NT2/D1 (cell line): ENCODE results near the gene CFAP73.

Source experiments
- SUZ12 ChIP-seq: IDR thresholded peaks from 2 replicates; pipeline ENCODE4 v1.6.1; 2011; ENCODE audit not compliant: insufficient read length, insufficient read depth; ENCODE audit errors: extremely low read depth
- YY1 ChIP-seq: IDR thresholded peaks from 2 replicates; pipeline ENCODE4 v1.6.1; 2011; ENCODE audit not compliant: insufficient read length, insufficient read depth
- ZNF274 ChIP-seq: IDR thresholded peaks from 2 replicates; pipeline ENCODE4 v1.6.1; 2011; ENCODE audit warnings: mild to moderate bottlenecking, low read depth, low read length

- TF ChIP-seq ZNF274 = no peak
- no peak for TF ChIP-seq YY1
- no peak for TF ChIP-seq SUZ12
These were observed 15.9 kb upstream of the CFAP73 start for GRCh38 chr12:113133666-113134065.
